MCF 10A (cell line): Measurements from ENCODE around the gene PLEKHM3. TPM values are rescaled to one million over a fixed set of nuclear protein-coding genes. Genes with fewer than 3 reads are reported as not detected.

Experiments
- BruUV-seq: library from RNA; stranded (reverse); fragments of 400-500 nt; replicated peaks from 2 replicates; lab custom pipeline; 2021; lab: Mats Ljungman, UMichigan
- CTCF ChIA-PET: fragments of 300-600 bp; sonication (Branson Sonifier 250); formaldehyde crosslinking; extraction: SDS; loops from one replicate; lab custom pipeline; 2021; ENCODE audit warnings: antibody characterized with exemption, inconsistent platforms; lab: Yijun Ruan, JAX
- POLR2A ChIA-PET: fragments of 300-600, 350-650 bp; sonication (Branson Sonifier 250); formaldehyde crosslinking; extraction: SDS; loops from one replicate; lab custom pipeline; 2020; ENCODE audit warnings: antibody characterized with exemption, inconsistent platforms; lab: Yijun Ruan, JAX
- DNase-seq: peaks from one replicate; pipeline ENCODE4 v3.0.0-alpha.2; 2018; ENCODE audit not compliant: unreplicated experiment
- H3K27ac Mint-ChIP-seq: one replicate; pipeline ENCODE4 v1.8.0; 2022; ENCODE audit warnings: mild to moderate bottlenecking, low read depth, mixed read lengths; ENCODE audit not compliant: unreplicated experiment
- H3K27me3 Mint-ChIP-seq: one replicate; pipeline ENCODE4 v1.8.0; 2022; ENCODE audit warnings: mixed read lengths; ENCODE audit not compliant: insufficient read depth, unreplicated experiment
- H3K36me3 Mint-ChIP-seq: one replicate; pipeline ENCODE4 v1.8.0; 2022; ENCODE audit warnings: mild to moderate bottlenecking, moderate library complexity, mixed read lengths; ENCODE audit not compliant: insufficient read depth, unreplicated experiment
- H3K4me1 Mint-ChIP-seq: one replicate; pipeline ENCODE4 v1.8.0; 2022; ENCODE audit warnings: mixed read lengths; ENCODE audit not compliant: insufficient read depth, unreplicated experiment
- H3K4me3 Mint-ChIP-seq: one replicate; pipeline ENCODE4 v1.8.0; 2022; ENCODE audit warnings: mild to moderate bottlenecking, moderate library complexity, mixed read lengths; ENCODE audit not compliant: unreplicated experiment
- H3K9me3 Mint-ChIP-seq: one replicate; pipeline ENCODE4 v1.8.0; 2022; ENCODE audit warnings: mixed read lengths; ENCODE audit not compliant: unreplicated experiment
- intact Hi-C: fragments of 100-400 bp; cut with micrococcal nuclease; formaldehyde crosslinking; loops from 2 replicates; pipeline ENCODE4 v1.14.1; 2022
- total RNA-seq: library from RNA; stranded (reverse); gene quantifications from 2 replicates; pipeline ENCODE4 v1.2.3, GENCODE V29; 2022
- TF ChIP-seq, protein P1 (sequence below): fragments of 200-600 bp; IDR thresholded peaks from one replicate; pipeline ENCODE4 v1.8.0; 2022; ENCODE audit warnings: antibody characterized with exemption, mild to moderate bottlenecking; ENCODE audit not compliant: unreplicated experiment

PLEKHM3 gene
- total RNA-seq, 1 experiment from 2014 or later, result 5.4 TPM

DNA sequence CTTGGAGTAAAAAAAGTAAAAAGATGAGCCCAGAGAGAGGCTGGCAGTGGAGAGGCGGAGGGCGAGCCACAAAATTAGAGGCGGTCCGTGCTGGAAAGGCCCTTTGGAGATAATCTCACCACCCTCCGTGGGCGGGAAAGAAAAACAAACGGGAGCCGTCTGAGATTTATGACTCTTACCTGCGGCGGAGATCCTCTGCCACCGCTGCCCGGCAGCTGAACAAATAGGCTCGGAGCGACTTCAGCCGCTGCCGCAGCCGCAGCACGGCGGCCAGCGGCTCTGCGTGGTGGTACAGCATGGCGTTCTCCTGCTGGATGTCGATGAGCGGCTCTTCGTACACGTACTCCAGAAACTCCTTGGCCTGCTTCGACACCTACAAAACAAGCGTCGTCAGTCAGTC lies 94.6 kb downstream of the PLEKHM3 start:
- H3K36me3 Mint-ChIP-seq, result peaks cover 14% of the 10 kb centered on the region
- ChIA-PET CTCF (interaction anchor here (1.2 kb wide), 1 partner anchor 142 kb away, joined by 3 read pairs; no protein-coding TSS in a partner anchor), POLR2A (no interaction called here)
- intact Hi-C loops, result no loop called here
- no peak overlapping the region for H3K4me3 Mint-ChIP-seq
- DNase-seq, result no peak
- H3K27me3 Mint-ChIP-seq, result no peaks in the 10 kb centered on the region
- BruUV-seq, result no TSS peak
- peaks cover 10% of the 10 kb centered on the region for H3K4me1 Mint-ChIP-seq
- TF ChIP-seq, protein P1, sequence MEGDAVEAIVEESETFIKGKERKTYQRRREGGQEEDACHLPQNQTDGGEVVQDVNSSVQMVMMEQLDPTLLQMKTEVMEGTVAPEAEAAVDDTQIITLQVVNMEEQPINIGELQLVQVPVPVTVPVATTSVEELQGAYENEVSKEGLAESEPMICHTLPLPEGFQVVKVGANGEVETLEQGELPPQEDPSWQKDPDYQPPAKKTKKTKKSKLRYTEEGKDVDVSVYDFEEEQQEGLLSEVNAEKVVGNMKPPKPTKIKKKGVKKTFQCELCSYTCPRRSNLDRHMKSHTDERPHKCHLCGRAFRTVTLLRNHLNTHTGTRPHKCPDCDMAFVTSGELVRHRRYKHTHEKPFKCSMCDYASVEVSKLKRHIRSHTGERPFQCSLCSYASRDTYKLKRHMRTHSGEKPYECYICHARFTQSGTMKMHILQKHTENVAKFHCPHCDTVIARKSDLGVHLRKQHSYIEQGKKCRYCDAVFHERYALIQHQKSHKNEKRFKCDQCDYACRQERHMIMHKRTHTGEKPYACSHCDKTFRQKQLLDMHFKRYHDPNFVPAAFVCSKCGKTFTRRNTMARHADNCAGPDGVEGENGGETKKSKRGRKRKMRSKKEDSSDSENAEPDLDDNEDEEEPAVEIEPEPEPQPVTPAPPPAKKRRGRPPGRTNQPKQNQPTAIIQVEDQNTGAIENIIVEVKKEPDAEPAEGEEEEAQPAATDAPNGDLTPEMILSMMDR, result no peak
- H3K27ac Mint-ChIP-seq, result no peak overlapping the region
- no peaks in the 10 kb centered on the region for H3K9me3 Mint-ChIP-seq

DNA sequence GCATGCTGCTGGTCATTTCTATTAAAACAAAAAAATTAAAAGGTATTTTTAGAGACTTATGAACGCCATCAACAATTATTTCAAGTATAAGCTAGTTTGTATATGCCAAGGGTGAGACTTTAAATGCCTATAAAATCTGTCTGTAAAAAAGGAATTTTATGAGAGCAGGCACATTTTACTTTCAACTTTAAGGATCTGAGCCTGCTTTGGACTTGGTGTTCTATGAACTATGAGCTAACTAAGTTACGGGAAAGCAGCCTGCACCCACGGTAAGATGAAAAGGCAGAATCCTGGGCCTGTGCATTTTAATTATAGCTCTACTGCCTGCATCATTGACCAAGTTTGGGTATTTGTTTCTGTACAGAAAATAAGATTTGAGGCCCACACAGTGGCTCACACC lies 95.4 kb downstream of the PLEKHM3 start:
- peaks cover 20% of the 10 kb centered on the region for H3K36me3 Mint-ChIP-seq
- CTCF ChIA-PET, result no interaction called here
- intact Hi-C loops, result no loop called here
- POLR2A ChIA-PET, result interaction anchor here (0.6 kb wide), 1 partner anchor 144 kb away, joined by 3 read pairs; no protein-coding TSS in a partner anchor
- H3K4me3 Mint-ChIP-seq, result no peak overlapping the region
- no peak overlapping the region for H3K27ac Mint-ChIP-seq
- H3K9me3 Mint-ChIP-seq, result no peaks in the 10 kb centered on the region
- no peak for DNase-seq
- TF ChIP-seq, protein P1, result no peak
- no peaks in the 10 kb centered on the region for H3K27me3 Mint-ChIP-seq
- peaks cover 14% of the 10 kb centered on the region for H3K4me1 Mint-ChIP-seq
- no TSS peak for BruUV-seq

DNA sequence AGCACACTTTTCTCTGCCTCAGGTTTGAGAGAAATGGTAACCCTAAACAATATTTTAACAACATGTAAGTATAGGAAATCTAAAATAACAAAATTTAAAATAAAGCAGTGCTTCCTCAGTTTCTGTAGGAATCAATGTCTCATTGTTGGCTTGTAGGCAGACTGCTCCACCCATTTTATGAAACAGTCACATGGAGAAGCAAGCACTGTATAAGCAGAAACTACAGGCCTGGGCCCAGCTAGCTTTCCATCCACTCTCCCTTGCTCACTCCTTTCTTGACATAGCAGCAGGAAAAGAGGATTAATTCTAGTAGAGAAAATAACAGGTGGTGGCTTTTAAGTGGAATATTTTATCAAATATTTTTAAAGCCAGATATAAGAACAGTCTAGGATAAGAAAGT lies 97.2 kb downstream of the PLEKHM3 start:
- TF ChIP-seq, protein P1, result no peak
- no peak overlapping the region for H3K4me3 Mint-ChIP-seq
- CTCF ChIA-PET, result no interaction called here
- H3K9me3 Mint-ChIP-seq, result no peaks in the 10 kb centered on the region
- peaks cover 14% of the 10 kb centered on the region for H3K4me1 Mint-ChIP-seq
- H3K36me3 Mint-ChIP-seq, result peaks cover 27% of the 10 kb centered on the region
- no peak for DNase-seq
- no peaks in the 10 kb centered on the region for H3K27me3 Mint-ChIP-seq
- no TSS peak for BruUV-seq
- POLR2A ChIA-PET, result no interaction called here
- H3K27ac Mint-ChIP-seq, result no peak overlapping the region
- intact Hi-C loops, result no loop called here

DNA sequence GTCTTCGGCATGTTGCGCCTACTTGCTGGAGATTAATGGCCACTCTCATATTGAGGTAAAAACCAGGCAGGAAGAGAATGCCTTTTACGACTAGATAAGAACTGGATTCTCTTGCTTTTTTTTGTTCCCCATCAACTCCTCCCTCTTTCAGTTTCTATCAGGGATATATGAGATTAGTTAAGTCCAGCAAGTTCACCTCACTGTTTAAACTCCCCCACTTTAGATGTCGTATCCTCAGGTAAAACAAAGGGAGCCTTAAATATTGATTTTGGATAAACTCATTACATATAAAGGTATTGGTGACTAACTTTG lies 98.4 kb downstream of the PLEKHM3 start:
- ChIA-PET CTCF (no interaction called here), POLR2A (interaction anchor here (2.0 kb wide), 1 partner anchor 11 kb away, joined by 6 read pairs; no protein-coding TSS in a partner anchor)
- peaks cover 27% of the 10 kb centered on the region for H3K36me3 Mint-ChIP-seq
- H3K4me1 Mint-ChIP-seq, result peaks cover 14% of the 10 kb centered on the region
- H3K9me3 Mint-ChIP-seq, result no peaks in the 10 kb centered on the region
- no peak overlapping the region for H3K4me3 Mint-ChIP-seq
- no peaks in the 10 kb centered on the region for H3K27me3 Mint-ChIP-seq
- TF ChIP-seq, protein P1, result no peak
- intact Hi-C loops, result no loop called here
- no peak for DNase-seq
- BruUV-seq, result no TSS peak
- peak overlapping the region; percentile 80 for H3K27ac Mint-ChIP-seq
